NCI-H146 treated with DMSO at 0.1 percent for 48 hours (cell line): ENCODE measurements around the gene MAGI3.
"Not testable (repeated sequence)": the region's sequence is repeated elsewhere in the genome, so short reads cannot be mapped to it uniquely, and the experiment has no call there.

Experiments used
- DNase-seq: peaks from one replicate; lab custom pipeline; 2025; ENCODE audit not compliant: unreplicated experiment; lab: John Stamatoyannopoulos, UW

MAGI3 gene

GRCh38 chr1:113557187-113557586 is 166.9 kb downstream of the MAGI3 start:
- DNase-seq = no peak

GRCh38 chr1:113565621-113566020 is 175.3 kb downstream of the MAGI3 start:
- no peak for DNase-seq

DNA sequence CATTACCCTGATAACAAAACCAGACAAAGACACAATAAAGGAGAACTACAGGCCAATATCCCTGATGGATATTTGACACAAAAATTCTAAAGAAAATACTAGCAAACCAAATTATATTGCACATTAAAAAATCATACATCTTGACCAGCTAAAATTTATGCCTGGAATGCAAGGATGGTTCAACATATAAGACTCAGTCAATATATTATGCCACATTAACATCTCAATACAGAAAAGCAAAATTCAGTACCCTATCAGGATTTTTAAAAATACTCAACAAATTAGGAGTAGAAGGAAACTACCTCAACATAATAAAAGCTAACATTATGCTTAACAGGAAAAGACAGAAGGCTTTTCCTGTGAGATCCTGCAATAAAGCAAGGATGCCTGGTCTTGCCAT is 177.1 kb downstream of the MAGI3 start:
- no peak for DNase-seq

GRCh38 chr1:113575744-113576260 is 185.5 kb downstream of the MAGI3 start:
- not testable (repeated sequence) for DNase-seq

GRCh38 chr1:113576271-113576670 is 186.0 kb downstream of the MAGI3 start:
- no peak for DNase-seq

GRCh38 chr1:113579256-113580018 is 189.1 kb downstream of the MAGI3 start:
- no peak for DNase-seq

GRCh38 chr1:113581323-113581722 is 191.0 kb downstream of the MAGI3 start:
- DNase-seq = no peak

- DNase-seq = no peak
Measured at GRCh38 chr1:113582084-113582483, 191.8 kb downstream of the MAGI3 start.

- no peak for DNase-seq
Measured at GRCh38 chr1:113587475-113587874, 197.2 kb downstream of the MAGI3 start.

DNA sequence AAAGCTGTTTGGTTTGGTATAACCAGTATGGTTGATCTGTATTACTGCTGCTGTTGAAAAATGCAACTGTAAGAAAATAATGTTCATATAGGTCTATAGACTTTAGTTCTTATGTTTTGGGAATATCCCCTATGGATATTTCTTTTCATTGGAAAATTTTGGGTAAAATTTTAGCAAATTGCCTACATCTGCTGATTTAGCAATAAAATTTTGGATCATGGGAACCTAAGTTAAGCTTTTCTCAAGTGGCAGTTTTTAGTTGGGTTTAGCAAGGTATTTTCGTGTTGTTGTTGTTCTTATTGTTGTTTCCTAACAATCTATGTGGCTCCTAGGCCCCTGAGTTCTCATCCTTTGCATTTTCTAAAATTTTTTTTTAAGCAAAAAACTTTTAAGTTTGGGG is 201.9 kb downstream of the MAGI3 start:
- no peak for DNase-seq

GRCh38 chr1:113593550-113594297 is 203.4 kb downstream of the MAGI3 start:
- DNase-seq = peak; percentile 69

- not testable (repeated sequence) for DNase-seq
Measured at GRCh38 chr1:113604466-113604865, 214.2 kb downstream of the MAGI3 start.

DNA sequence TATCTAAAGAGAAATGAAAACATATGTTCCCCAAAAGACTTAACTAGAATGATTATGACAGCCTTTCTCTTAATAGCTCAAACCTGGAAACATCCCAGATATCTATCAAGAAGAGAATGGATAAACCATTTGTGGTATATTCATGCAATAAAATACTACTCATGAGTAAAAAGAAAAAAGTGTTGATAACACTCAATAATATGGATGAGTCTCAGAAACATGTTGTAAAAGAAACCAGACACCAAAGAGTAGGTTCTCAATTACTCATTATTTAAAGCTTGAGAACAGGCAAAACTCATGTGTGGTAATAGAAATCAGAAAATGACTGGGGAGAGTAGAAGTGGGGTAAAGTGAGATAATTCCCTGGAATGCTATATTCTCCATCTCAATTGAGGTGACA is 214.8 kb downstream of the MAGI3 start:
- DNase-seq = no peak

- DNase-seq = no peak
Measured at GRCh38 chr1:113608399-113608798, 218.1 kb downstream of the MAGI3 start.

DNA sequence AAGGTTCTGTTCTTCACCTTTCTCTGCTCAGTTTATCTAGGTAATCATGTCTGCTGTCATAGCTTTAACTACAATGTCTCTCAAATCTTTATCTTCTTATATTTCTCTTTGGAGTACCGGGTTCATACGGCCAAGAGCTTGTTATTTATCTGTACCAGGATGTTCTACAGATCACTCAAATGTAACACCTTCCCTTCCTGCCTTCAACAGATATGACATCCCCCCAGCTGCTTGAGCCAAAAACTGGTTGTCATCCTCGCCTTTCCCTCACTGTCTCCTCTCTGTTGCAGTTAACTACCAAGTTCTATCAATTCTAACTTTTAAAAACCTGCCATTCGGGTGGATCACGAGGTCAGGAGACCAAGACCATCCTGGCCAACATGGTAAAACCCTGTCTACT is 220.1 kb downstream of the MAGI3 start:
- DNase-seq = no peak

GRCh38 chr1:113615425-113615824 is 225.1 kb downstream of the MAGI3 start:
- DNase-seq = no peak

DNA sequence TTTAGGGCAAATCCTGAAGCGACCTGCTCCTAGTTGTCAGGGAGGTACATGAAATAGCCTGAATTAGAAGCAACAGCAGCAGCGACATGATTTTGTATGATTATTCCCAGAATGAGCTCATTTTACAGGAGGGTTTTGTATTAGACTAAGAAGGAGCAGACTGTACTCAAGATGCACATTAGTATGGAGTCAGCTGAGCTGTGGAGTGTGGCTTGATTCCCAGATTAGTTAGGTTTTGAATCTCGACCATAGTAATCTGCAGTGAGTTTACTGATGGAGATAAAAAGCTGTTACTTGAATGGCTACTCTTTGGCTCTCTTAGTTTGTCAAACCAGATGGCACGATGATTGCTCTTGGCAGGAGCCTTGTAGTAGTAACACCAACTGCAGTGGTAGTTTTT is 225.8 kb downstream of the MAGI3 start:
- DNase-seq = no peak

GRCh38 chr1:113617438-113618141 is 227.3 kb downstream of the MAGI3 start:
- DNase-seq = no peak

GRCh38 chr1:113628997-113629396 is 238.7 kb downstream of the MAGI3 start:
- DNase-seq = no peak

- no peak for DNase-seq
Measured at GRCh38 chr1:113630340-113631327, 240.3 kb downstream of the MAGI3 start.
